GM18519 (cell line): ENCODE data around the gene SYNDIG1.

Source experiments
- ATAC-seq: cut with Tn5 transposase; IDR thresholded peaks from one replicate; pipeline ENCODE4 v1.9.1; 2021; ENCODE audit warnings: mild to moderate bottlenecking, moderate library complexity; ENCODE audit not compliant: unreplicated experiment, low FRiP score

Gene SYNDIG1

DNA sequence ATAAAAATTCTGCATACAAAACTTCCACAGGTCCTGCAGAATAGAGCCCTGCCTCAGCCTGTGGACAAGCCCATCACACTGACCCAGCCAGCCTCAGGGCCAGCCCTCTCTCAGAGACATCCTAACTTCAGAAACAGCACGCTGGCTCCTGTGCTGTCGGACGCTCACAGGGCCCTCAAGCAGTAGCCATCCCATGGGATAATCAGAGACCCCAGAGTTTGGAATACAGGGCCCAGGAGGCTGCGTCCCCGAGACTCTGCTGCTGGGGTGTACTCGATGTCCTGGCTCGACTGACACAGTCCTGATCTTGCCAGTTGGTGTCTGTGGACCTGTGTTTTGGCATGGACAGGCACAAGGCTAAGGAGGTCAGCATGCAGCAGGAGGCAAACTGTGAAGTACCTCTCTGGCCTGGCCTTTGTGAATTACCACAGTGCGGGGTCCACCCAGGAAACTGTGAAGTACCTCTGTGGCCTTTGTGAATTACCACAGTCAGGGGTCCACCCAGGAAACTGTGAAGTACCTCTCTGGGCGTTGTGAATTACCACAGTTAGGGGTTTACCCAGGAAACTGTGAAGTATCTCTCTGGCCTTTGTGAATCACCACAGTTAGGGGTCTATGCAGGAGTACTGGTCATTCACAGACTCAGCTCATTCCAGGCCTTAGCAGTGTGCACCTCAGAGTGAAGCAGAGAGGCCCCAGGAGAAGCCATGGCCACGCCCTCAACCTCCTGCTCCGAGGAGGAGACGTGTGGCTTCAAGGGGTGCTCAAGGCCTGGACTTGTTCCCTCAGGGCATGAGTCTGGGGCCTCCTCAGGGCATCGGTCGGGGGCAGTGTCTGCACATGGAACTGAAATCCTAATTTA lies 212.4 kb downstream of the SYNDIG1 start:
- no peak for ATAC-seq

DNA sequence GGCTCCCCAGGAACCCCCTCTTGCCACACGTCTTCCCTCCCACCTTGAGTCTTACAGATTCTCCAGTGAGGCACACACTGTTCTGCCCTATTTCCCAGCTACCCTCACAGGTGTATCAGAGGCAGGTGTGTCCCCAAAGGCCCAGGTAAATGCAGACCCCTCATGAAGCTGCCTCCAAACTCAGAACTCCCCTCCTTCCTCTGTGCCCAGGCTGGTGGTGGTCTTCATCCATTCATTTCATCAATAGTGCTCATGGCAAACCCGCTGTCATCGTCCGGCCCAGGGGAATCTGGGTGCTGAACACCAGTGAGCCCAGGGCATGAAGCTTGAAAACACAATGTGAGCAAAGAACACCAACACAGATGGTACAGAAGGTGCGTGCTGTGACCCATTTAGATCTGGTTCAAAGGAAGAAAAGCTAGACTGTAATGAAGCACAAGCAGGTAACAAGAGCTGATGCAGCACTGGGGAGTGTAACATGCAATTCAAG lies 213.1 kb downstream of the SYNDIG1 start:
- ATAC-seq: no peak

DNA sequence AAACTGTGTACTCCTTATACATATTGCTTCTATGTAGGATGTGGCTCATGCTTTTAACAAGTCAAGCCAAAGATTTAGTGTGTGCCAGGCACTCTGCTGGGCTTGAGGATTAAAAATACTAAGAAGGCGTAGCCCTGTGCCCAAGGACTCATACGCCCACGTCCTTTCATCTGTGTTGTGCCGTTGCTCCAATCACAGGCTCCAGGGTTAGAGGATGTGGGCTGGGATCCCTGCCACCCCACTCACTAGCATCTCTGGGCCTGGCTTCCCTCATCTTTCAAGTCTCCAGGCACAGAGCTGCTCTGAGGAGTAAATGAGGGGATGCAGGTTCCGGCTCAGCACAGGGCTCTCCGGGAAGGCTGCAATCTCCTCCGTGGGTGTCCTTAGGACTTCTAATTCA lies 214.2 kb downstream of the SYNDIG1 start:
- ATAC-seq: no peak

DNA sequence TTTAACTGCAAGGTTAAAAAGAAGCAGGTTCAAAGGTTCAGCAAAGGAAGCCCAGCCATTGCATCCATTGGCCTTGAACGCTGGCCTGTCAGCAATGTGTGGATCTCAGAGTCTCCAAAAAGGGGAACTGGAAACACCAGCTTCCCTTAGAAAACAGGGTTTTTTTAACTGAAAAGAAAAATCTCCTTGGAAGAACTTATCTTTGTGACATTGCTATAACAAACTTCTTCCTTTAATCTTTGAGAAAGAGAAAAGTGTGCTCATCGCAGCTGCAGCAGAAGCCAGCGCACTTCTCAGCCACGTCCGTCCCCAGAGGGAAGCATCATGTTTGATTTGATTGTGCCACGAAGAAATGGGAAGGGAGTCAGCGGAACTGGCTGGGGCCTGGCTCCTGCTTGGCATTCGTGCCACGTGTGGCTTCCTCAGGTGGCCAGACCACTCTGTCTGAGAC lies 215.0 kb downstream of the SYNDIG1 start:
- no peak for ATAC-seq

DNA sequence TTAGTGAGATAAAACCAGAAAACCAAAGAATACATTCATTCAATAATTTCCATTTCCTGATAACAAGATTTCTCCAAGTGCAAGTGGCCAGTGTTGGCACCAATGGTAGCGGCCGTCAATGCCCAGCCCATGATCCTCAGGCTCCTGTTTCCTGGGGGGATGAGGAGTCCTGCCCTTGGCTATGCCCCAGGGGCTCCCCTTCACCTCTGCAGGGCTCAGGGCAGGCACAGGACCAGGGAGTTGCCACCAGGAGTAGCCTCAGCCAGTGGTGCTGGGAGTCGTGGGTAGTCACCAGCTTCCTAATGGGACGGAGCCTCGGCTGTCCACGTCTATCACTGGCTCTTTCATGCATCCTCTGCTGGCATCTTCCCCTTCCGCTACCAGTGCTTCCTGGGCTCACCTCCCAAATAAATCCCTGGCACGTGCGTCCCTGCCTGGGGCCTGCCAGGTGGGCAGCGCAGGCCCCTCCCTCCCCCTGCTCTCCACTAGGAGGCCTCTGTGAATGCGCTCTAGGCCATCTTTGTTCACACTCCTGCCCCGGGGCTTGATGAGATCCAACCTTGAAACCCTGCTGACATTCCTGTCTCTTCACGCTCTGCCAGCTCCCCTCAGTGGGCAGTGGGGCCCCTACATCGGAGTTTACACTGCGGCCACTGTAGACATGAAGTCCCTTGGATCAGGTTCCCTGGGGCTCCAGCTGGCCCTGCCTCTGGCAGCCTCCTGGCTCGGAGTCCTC lies 215.7 kb downstream of the SYNDIG1 start:
- no peak for ATAC-seq

DNA sequence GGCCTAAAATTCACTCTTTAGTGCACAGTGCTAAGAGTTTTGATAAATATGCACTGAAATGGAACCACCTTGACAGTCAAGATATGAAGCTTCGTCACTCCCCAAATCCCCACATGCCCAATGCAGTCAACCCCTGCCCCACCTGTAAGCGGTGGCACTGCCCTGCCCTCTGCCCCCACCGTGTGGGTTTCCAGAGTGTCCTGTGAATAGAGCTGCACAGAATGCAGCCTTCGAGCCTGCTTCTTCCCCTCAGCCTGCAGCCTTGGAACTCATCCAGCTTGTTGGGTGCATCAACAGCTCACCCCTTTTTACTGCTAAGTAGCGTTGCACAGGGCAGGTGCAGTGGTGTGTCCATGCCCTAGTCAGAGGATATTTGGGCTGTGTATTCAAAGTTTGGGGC lies 216.3 kb downstream of the SYNDIG1 start:
- ATAC-seq: no peak

DNA sequence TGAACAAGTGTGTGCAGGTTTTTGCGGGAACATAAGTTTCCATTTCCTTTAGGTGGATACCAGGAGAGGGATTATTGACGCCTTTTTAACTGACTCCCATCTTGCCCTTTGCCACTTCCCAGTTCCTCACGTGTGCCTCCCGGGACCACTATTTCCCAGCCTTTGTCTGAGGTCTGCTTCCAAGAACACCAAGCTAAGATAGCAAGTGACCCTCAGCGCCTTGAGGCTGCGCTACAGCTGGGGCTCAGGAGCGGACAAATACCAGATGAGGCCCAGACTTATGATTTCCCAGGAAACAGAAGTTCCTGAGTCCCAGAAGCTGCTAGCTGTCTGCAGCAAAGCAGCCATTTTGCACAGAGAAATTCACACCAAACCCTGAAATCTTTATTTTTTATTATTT lies 216.7 kb downstream of the SYNDIG1 start:
- ATAC-seq: no peak

DNA sequence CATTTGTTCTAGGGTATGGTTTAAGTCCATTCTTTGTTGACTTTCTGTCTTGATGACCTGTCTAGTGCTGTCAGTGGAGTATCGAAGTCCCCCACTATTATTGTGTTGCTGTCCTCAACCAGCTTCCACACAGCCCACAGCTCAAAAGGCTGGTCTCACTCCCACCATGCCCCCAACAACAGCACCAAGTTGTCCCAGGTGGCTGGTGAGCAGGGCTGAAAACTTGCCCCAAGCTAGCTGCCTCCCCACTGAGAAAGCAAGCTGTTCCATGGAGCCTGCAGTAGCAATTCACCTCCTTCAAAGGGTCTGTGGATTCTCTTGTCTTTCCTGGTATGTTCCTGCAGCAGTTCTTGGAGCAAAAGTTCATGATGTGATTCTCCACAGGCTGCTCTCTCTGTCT lies 221.0 kb downstream of the SYNDIG1 start:
- no peak for ATAC-seq

DNA sequence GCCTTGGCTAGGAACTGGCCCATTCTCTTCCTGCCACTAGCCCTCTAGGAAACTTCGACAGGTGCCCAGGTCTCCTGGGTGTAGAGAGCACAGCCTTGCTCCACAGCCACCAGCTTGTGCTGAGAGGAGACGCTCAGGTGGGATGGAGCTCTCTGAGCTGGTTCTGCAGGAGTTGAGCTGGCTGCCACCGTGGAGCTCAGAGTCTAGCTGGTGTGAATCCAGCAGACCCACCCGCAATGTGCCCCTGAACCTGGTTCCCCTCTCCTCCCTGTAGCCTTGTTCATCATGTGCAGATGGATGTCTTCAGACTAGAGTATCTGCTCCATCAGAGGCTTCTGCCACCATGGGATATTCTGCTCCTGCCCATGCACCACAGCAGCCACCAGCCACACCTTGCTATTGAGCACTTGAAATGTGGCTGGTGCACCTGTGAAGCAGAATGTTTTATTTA lies 222.5 kb downstream of the SYNDIG1 start:
- ATAC-seq: no peak

DNA sequence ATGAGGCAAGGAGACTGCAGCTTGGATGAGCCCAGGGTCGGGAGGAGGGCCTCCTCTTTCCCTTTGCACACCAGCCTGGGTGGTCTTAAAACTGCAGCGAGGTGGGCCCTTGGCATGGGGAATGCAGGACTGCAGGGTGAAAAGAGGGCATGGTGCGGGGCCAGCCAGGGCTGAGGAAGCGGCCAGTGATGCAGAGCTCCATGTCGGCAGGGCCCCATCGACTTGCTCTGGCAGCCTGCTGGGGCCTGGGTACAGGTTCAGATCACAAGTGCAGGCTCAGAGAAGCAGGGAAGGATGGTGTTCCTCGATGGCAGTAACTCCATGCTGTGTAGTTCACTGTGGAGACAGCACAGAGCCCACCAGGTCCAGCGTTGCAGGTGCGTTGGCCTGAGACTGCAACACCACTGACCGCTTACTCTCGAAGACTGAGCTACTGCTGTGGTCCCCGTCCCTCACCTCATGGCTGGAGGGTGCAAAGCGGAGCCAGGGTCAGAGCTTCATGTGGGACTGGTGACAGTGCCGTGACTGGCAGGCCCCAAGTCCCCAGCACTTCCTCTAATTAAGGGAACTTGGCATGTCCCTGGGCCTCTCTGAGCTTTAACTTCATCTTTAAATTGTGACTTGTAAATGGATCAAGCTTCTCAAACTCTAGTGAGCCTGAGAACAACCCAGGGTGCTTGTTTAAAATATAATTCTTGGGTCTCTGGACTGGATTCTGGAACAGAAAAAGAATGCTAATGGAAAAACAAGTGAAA lies 223.2 kb downstream of the SYNDIG1 start:
- no peak for ATAC-seq

DNA sequence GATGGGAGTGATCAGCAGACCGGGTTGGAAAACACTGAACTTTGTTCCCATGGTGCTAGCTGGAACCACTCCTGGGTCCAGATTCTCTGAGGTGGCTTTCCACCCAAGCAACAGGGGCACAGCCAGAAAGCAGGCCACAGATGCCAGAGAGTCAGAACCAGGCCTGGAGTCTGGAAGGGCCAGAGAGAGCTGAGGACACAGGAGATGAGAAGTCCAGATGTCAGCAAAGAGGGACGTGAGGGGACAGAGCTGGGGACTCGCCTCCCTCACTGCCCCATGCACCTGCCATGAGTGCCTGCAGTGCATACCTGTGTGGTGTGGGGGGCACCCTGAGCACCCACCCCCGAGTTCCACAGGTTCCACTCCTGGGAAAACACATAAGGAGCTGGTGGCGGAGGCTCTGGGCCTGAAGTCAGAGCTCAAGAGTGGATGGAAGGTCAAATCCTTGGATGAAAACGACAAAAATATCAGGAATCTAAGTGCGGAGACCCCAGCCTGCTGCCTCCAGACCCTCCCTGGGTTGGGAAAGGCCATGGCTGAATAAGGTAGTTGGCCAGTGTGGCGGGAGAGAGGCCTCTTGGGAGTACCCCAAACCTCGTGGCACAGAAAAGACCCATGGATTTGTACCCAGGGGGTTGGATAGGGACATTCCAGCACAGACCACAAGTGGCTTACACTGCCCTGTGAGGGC lies 224.2 kb downstream of the SYNDIG1 start:
- no peak for ATAC-seq

DNA sequence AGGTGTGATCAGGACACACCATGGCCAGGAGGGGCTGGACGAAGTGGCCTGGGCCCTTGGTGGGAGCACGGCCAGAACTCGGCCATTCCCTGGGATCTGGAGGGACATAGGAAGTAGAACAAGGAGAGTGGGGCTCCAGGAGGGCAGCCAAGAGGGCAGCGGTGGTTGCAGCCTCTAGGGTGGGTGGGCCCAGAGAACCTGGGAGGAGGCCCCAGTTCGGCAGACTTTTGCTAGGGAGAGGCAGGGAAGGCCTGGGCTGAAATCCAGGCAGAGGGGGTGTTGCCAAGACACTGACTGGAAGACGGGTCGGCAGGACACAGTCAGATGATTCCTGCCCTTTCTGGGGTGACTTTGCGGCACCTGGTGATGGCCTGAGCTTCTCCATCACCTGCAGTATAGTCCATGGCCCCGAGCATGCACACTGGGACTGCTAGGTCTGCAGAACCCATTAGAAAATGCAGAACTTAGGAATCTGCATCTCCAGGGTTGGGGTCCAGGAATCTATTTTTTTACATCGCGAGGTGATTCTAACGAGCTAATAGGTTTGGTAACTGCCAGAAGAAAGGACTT lies 224.8 kb downstream of the SYNDIG1 start:
- ATAC-seq: no peak

DNA sequence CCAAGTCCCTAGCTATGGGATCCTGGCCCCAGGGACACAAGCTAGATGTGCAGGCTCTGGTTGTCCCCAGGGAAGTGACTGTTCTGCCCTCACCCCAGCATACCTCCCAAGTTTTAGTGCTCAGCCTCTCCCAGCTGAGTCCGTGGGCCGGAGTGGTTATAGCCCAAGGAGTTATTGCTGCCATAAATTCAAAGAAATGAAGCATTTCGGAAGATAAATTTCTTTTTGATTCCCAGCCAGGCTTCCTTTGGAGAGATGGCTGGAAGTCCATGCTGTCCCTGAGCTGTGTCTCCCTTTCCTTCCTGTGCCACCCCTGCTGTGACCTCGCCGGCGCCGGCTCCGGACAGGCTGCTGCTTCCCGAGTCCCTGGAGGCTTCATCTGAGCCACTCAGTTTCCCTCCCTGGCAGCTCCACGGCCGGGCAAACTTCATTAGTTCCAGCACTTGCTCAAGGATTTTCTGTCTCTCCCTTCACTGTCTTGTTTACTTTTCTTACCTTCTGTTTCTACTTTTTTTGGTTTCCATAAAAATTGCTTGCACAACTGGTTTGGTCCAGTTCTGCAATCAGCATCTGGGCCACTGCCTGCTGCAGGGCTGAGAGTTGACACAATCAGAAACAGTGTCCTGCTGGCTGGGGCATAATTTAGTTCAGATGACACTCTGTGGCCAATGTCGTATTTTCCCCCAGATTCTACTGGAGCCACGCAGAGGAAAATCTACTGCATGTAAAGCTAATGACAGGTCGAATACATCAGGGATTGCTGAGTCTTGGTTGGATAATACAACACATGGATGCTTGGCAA lies 225.5 kb downstream of the SYNDIG1 start:
- ATAC-seq: no peak

DNA sequence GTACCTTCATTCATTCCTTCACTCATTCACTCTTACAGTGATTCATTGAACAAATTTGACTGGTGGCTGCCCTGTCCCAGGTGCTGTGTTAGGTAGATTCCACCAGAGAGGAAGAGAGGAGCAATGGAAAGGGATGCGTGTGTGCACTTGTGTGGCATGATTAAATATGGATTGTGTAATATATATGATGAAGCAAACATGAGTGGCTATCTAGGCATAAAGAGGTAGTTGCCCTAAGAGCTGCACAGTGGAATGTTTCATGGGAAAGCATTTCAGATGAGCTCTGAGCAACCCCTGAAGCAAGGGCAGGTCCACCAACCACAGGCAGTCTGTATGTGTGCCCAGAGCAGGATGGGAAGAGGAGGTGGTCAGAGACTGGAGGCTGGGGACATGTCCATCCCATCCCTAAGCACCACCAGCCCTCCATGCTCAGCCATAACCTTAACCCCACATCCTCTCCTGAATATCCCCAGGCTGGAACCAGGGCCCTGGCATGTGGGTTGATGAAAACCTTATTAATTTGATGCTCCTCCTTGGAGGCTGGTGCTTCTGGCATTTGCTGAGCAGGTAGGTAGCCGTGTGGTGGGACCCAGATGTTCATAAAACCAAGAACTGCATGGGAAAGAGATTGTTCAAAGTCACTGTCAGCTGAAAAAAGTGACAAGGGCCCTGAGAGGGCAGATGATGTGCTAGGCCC lies 226.2 kb downstream of the SYNDIG1 start:
- ATAC-seq: no peak

DNA sequence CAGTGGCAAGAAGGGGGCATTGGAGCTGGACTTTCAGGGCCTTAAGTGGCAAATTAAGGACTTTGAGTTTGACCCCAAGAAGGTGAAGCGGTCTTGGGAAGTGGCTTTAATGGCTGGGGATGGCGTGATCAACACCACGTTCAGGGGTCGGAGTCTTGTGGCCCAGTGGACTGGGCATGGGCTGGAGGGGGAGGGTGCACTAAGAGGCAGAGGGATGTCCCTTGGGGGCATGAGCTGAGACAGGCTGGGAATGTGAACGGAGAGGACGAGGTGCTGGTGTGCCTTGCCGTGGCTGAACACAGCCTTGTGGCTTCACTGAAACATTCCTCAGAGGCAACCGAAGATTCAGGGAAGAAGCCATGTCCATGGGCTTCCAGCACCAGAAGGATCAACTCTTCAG lies 227.0 kb downstream of the SYNDIG1 start:
- ATAC-seq: no peak

DNA sequence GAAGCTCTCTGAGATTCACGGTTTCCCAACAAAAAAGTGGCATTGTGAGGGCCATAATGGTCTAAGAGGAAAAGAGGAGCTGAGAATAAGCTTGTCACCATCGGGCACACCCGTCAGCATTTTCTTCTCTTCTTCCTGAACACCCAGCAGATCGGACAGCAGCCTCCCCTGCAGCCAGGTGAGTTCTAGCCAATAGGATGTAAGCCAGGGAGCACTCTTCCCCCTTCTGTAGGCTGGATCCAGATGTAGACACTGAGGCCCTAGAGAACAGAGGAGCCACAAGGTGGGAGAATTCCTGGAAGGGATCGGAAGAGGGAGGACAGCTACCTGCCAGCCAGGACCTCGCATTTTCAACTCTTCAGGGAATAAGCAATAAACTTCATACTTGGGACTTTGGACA lies 228.0 kb downstream of the SYNDIG1 start:
- no peak for ATAC-seq

DNA sequence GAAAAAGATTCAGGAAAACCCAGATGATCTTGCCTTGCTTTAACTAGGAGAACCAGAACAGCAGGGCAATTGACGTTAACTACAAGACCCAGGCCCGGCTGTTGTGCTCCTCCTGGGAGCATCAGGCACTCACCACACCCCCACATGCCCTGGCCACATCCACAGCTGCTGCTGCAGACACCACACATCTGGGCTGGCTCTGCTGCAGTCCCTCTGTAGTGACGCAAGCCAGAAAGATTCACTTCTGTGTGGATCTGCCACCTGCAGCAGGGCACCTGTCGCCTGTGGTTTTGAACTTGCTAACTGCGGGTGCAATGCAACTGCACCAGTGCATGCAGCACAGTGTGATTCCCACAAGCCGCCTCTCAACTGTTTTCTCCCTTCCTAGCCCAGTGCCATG lies 228.8 kb downstream of the SYNDIG1 start:
- ATAC-seq: no peak

DNA sequence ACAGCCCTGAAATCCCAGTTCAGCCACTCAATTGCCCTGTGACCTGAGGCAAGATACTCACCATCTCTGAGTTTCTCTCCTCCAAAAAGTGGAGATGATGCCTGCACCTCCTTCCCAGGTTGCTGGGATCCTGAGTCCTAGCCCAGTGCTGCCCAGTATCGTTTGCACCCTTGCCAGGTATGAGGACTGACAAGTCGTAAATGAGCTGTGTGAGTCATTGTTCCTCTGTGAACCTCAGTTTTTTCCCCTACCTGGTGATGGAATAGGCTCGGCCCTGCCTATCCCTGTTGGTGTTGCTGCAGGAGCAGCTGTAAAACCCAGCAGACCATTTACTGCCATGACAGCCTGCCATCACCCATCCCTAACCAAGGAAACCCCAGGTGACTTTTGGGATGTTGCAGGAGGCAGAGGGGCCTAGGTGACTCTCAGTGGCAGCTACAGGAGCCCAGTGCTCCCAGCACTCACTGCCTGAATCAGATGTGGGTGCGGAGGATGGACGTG lies 229.3 kb downstream of the SYNDIG1 start:
- ATAC-seq: no peak
